ENCODE data around the gene PACC1. TPM values are rescaled to one million over a fixed set of nuclear protein-coding genes. Genes with fewer than 3 reads are reported as not detected.

Gene PACC1
- total RNA-seq, 4 donors from 2014 or later, result 1.6 to 7.4 (median 3.0) TPM

DNA sequence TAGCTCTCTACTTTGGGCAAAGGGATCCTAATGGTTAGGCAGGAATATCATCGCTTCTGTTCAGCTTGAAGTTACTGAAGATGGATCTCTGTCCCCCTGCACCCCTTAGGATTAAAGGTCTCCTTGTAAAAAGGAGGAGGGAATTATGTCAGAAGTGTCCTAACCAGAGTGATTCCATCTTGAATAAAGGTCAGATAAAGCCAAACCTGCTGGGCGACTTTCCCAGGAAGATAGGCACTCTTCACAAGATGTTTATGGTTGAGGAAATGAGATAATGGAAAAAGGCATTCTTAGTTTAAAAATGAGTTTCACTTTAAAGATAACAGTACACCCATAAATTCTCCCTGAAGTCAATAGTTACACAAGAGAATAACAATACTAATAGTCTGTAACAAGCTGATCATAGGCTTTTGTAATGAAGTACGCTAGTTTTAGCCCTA, 16.3 kb upstream of the PACC1 start:
- no peak overlapping the region for H3K27ac ChIP-seq

DNA sequence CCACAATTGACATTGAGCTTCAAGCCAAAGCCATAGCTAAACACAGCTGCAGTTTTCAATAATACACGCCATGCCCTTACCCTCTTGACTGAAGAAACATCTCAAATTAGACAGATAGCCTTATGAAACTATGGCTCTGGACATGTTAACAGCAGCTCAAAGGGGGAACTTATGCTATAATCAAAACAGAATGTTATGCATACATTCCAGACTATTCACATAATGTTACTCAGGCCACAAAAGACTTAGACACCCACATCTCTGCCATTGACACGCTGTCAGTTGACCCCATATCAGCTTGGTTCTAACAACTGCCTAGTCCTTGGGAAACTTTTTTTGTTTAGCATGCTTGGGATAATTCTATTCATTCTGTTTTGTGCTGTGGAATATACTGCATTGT, 15.7 kb upstream of the PACC1 start:
- Histone ChIP-seq H3K9me3 (no peaks in the 10 kb centered on the region), H3K27ac (no peak overlapping the region), H3K4me1 (peaks cover 0 to 17% (median 3%) of the 10 kb centered on the region in 4 donors), H3K27me3 (no peaks in the 10 kb centered on the region), H3K36me3 (no peaks in the 10 kb centered on the region), H3K4me3 (no peak overlapping the region)
- no peak for TF ChIP-seq POLR2A (IDR thresholded peaks at IDR 0.05)
- TF ChIP-seq, protein P1, sequence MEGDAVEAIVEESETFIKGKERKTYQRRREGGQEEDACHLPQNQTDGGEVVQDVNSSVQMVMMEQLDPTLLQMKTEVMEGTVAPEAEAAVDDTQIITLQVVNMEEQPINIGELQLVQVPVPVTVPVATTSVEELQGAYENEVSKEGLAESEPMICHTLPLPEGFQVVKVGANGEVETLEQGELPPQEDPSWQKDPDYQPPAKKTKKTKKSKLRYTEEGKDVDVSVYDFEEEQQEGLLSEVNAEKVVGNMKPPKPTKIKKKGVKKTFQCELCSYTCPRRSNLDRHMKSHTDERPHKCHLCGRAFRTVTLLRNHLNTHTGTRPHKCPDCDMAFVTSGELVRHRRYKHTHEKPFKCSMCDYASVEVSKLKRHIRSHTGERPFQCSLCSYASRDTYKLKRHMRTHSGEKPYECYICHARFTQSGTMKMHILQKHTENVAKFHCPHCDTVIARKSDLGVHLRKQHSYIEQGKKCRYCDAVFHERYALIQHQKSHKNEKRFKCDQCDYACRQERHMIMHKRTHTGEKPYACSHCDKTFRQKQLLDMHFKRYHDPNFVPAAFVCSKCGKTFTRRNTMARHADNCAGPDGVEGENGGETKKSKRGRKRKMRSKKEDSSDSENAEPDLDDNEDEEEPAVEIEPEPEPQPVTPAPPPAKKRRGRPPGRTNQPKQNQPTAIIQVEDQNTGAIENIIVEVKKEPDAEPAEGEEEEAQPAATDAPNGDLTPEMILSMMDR (IDR thresholded peaks at IDR 0.05), result no peak
- no peak for DNase-seq

More for the DNA sequence above, 16.3 kb upstream of the PACC1 start:
- Histone ChIP-seq H3K36me3 (no peaks in the 10 kb centered on the region), H3K4me3 (no peak overlapping the region), H3K4me1 (peaks cover 0 to 17% (median 3%) of the 10 kb centered on the region in 4 donors), H3K27me3 (no peaks in the 10 kb centered on the region), H3K9me3 (no peaks in the 10 kb centered on the region)
- TF ChIP-seq POLR2A (IDR thresholded peaks at IDR 0.05), result no peak
- TF ChIP-seq, protein P1 (IDR thresholded peaks at IDR 0.05), result no peak
- DNase-seq, result peak in 1 of 3 donors; percentile 57

DNA sequence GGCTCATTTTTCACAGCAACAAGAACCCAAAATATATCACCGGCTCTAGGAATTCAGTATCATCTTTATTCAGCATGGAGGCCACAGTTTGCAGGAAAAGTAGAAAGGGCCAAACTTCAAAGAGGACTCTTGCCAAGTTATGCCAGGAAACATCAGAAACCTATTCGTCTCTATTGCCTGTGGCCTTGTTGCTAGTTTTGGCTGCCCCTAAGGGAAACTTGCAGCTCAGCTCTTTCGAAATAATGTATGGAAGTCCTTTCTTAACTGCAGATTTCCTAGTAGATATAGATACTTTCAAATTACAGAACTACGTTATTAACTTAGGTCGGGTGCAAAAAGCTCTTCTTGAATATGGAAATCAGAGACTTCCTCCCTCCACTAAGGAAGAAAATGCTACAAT, 13.8 kb upstream of the PACC1 start:
- H3K4me1 ChIP-seq, result peaks cover 0 to 8% (median 0%) of the 10 kb centered on the region in 4 donors
- H3K36me3 ChIP-seq, result no peaks in the 10 kb centered on the region
- no peaks in the 10 kb centered on the region for H3K27me3 ChIP-seq
- H3K4me3 ChIP-seq, result no peak overlapping the region
- no peaks in the 10 kb centered on the region for H3K9me3 ChIP-seq
- H3K27ac ChIP-seq, result no peak overlapping the region
- no peak for DNase-seq
- no peak for TF ChIP-seq POLR2A (IDR thresholded peaks at IDR 0.05)
- TF ChIP-seq, protein P1 (IDR thresholded peaks at IDR 0.05), result no peak

DNA sequence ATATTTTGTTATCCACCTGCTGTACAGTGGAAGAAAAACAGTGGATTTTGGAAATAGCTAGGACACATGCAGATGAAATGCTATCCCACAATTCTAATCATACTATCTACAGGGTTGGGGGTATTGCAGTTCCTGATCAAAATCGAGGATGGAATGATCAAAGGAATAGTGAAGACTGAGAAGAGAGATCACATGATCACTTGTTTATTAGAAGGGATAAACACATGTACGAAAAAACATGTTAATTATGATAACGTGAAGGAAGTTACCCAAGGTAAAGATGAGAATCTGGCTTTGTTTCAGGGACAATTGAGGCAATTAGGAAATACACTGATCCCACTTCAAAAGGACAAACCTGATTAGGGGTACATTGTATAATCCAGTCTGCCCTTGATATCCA, 9.2 kb upstream of the PACC1 start:
- Histone ChIP-seq H3K27me3 (no peaks in the 10 kb centered on the region), H3K4me3 (no peak overlapping the region), H3K36me3 (no peaks in the 10 kb centered on the region), H3K27ac (no peak overlapping the region), H3K4me1 (no peaks in the 10 kb centered on the region), H3K9me3 (no peaks in the 10 kb centered on the region)
- DNase-seq, result no peak
- TF ChIP-seq, protein P1 (IDR thresholded peaks at IDR 0.05), result no peak
- no peak for TF ChIP-seq POLR2A (IDR thresholded peaks at IDR 0.05)

DNA sequence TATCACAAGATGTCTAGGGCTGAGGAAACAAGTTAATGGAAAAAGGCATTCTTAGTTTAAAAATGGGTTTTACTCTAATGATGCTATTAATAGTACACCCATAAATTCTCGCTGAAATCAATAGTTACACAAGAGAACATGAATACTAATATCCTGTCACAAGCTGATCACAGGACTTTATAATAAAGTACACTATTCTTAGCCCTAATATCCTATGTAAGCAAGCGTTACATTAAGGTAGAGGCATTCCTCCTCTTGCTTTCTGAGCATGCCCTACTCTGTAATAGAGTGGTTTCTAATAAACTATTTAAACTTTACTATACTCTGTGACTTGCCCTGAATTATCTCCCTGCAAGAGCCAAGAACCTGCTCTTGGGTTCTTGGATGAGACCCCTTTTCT, 6.5 kb upstream of the PACC1 start:
- no peaks in the 10 kb centered on the region for H3K4me1 ChIP-seq
- no peak for DNase-seq
- no peaks in the 10 kb centered on the region for H3K36me3 ChIP-seq

More for the DNA sequence above, 6.5 kb upstream of the PACC1 start:
- Histone ChIP-seq H3K9me3 (no peaks in the 10 kb centered on the region), H3K27ac (no peak overlapping the region), H3K4me3 (no peak overlapping the region), H3K27me3 (no peaks in the 10 kb centered on the region)
- no peak for TF ChIP-seq POLR2A (IDR thresholded peaks at IDR 0.05)
- TF ChIP-seq, protein P1 (IDR thresholded peaks at IDR 0.05), result no peak
